Smooth muscle cell (in vitro differentiated cells): ENCODE data around the gene CUL7. TPM values are rescaled to one million over a fixed set of nuclear protein-coding genes. Genes with fewer than 3 reads are reported as not detected.

Experiments
- DNase-seq: peaks from one replicate; lab custom pipeline; 2025; ENCODE audit not compliant: unreplicated experiment; lab: John Stamatoyannopoulos, UW
- H2AFZ ChIP-seq: fragments of 200-600 bp; sonication (generic); 2 replicates; pipeline ENCODE4 v1.6.0; 2016; ENCODE audit warnings: antibody characterized with exemption, low read depth, mild to moderate bottlenecking
- H3F3A ChIP-seq: fragments of 200-600 bp; sonication (generic); 2 replicates; pipeline ENCODE4 v1.6.0; 2017; ENCODE audit warnings: antibody characterized with exemption, low read depth
- H3K27ac ChIP-seq: fragments of 200-600 bp; sonication (generic); 2 replicates; pipeline ENCODE4 v1.5.1; 2016; ENCODE audit warnings: low read depth, mild to moderate bottlenecking
- H3K27me3 ChIP-seq: fragments of 200-600 bp; sonication (generic); 2 replicates; pipeline ENCODE4 v1.6.1; 2016; ENCODE audit warnings: low read depth, mild to moderate bottlenecking
- H3K36me3 ChIP-seq: fragments of 200-600 bp; sonication (generic); 2 replicates; pipeline ENCODE4 v1.5.1; 2016; ENCODE audit warnings: low read depth
- H3K4me1 ChIP-seq: fragments of 200-600 bp; sonication (generic); 2 replicates; pipeline ENCODE4 v1.5.1; 2016; ENCODE audit warnings: low read depth
- H3K4me2 ChIP-seq: fragments of 200-600 bp; sonication (generic); 2 replicates; pipeline ENCODE4 v1.6.0; 2016; ENCODE audit warnings: mild to moderate bottlenecking
- H3K4me3 ChIP-seq: fragments of 200-600 bp; sonication (generic); 2 replicates; pipeline ENCODE4 v1.5.1; 2016; ENCODE audit warnings: mild to moderate bottlenecking
- H3K79me2 ChIP-seq: fragments of 200-600 bp; sonication (generic); 2 replicates; pipeline ENCODE4 v1.6.0; 2016; ENCODE audit warnings: low read depth, mild to moderate bottlenecking
- H3K9ac ChIP-seq: fragments of 200-600 bp; sonication (generic); 2 replicates; pipeline ENCODE4 v1.6.0; 2016; ENCODE audit warnings: low read depth
- H3K9me3 ChIP-seq: fragments of 200-600 bp; sonication (generic); replicated peaks from 2 replicates; pipeline ENCODE4 v1.5.1; 2016; ENCODE audit warnings: low read depth
- H4K20me1 ChIP-seq: fragments of 200-600 bp; sonication (generic); 2 replicates; pipeline ENCODE4 v1.6.0; 2016; ENCODE audit warnings: low read depth
- CTCF ChIP-seq: fragments of 200-600 bp; sonication (generic); IDR thresholded peaks from 2 replicates; pipeline ENCODE4 v1.5.1; 2017; ENCODE audit warnings: borderline replicate concordance, mild to moderate bottlenecking, antibody characterized with exemption; ENCODE audit not compliant: insufficient read depth, poor library complexity, severe bottlenecking
- WGBS: methylation state at CpG from one replicate; pipeline ENCODE4 v1.1.7; 2016; ENCODE audit warnings: low lambda C conversion rate; 5-methylcytosine and 5-hydroxymethylcytosine counted together
- polyA plus RNA-seq: library from polyadenylated mRNA; unstranded; fragments of >200 nt; fragmentation: Nextera tagmentation; extraction: Ambion mirVana; gene quantifications from 2 replicates; pipeline ENCODE4 v1.2.1, GENCODE V29; 2016
- total RNA-seq: library from RNA; depleted of rRNA; stranded (reverse); fragments of >200 nt; gene quantifications from 2 replicates; pipeline ENCODE4 v1.2.3, GENCODE V29; 2014

The CUL7 gene
- total and polyA plus RNA-seq, 2 experiments from 2014 or later, result 36.9 to 49.6 TPM

- WGBS, result 94% methylated on average over 18 of the region's 18 CpGs
- Histone ChIP-seq H3K79me2 (no peaks in the 10 kb centered on the region), H3K27ac (no peak overlapping the region), H3F3A (peaks cover 11% of the 10 kb centered on the region), H3K9ac (no peak overlapping the region), H3K4me3 (no peak overlapping the region), H3K9me3 (no peaks in the 10 kb centered on the region), H4K20me1 (peaks cover 2% of the 10 kb centered on the region), H3K4me2 (no peak overlapping the region), H3K36me3 (no peaks in the 10 kb centered on the region), H2AFZ (no peak overlapping the region), H3K4me1 (no peaks in the 10 kb centered on the region), H3K27me3 (no peaks in the 10 kb centered on the region)
- TF ChIP-seq CTCF, result no peak
- no peak for DNase-seq
These were observed 13.0 kb downstream of the CUL7 start for GRCh38 chr6:43040542-43041257.

DNA sequence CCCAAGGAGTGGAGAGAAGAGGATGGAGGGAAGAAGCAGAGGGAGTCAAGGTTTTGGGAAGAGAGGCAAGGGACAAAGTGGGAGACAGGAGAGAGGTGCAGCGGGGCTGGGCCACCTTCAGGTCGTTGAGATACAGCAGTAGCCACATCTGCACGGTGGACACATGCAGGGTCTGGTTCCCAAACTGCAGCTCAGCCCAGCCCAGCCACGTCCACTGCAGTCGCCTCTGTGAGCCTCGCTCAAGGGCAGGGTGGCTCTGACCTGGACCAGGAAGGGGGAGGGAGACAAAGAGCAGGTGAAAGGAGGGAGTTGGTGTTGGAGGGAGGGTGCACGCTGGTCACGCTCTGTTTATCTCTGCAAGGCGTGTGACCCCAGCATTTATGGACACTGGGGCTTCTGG, 14.9 kb downstream of the CUL7 start:
- no peak overlapping the region for H2AFZ ChIP-seq
- no peak overlapping the region for H3K4me2 ChIP-seq
- DNase-seq, result no peak
- no peaks in the 10 kb centered on the region for H3K36me3 ChIP-seq
- no peaks in the 10 kb centered on the region for H3K79me2 ChIP-seq
- no peak overlapping the region for H3K9ac ChIP-seq
- peaks cover 14% of the 10 kb centered on the region for H3F3A ChIP-seq
- H3K27ac ChIP-seq, result no peak overlapping the region
- no peaks in the 10 kb centered on the region for H3K4me1 ChIP-seq
- TF ChIP-seq CTCF, result no peak
- H4K20me1 ChIP-seq, result peaks cover 14% of the 10 kb centered on the region
- WGBS, result 90% methylated on average over 9 of the region's 9 CpGs
- H3K4me3 ChIP-seq, result no peak overlapping the region
- no peaks in the 10 kb centered on the region for H3K9me3 ChIP-seq
- H3K27me3 ChIP-seq, result no peaks in the 10 kb centered on the region

- H3K27me3 ChIP-seq, result no peaks in the 10 kb centered on the region
- 97% methylated on average over 9 of the region's 9 CpGs for WGBS
- no peak overlapping the region for H3K27ac ChIP-seq
- no peaks in the 10 kb centered on the region for H3K36me3 ChIP-seq
- H3K9ac ChIP-seq, result no peak overlapping the region
- H3K9me3 ChIP-seq, result no peaks in the 10 kb centered on the region
- H3K79me2 ChIP-seq, result no peaks in the 10 kb centered on the region
- no peak overlapping the region for H3K4me2 ChIP-seq
- no peak overlapping the region for H2AFZ ChIP-seq
- H3K4me1 ChIP-seq, result no peaks in the 10 kb centered on the region
- peaks cover 14% of the 10 kb centered on the region for H3F3A ChIP-seq
- peaks cover 15% of the 10 kb centered on the region for H4K20me1 ChIP-seq
- DNase-seq, result no peak
- H3K4me3 ChIP-seq, result no peak overlapping the region
- TF ChIP-seq CTCF, result no peak
These were observed 15.9 kb downstream of the CUL7 start for GRCh38 chr6:43037706-43038105.

- no peak overlapping the region for H3K9ac ChIP-seq
- no peaks in the 10 kb centered on the region for H3K27me3 ChIP-seq
- H3F3A ChIP-seq, result peaks cover 18% of the 10 kb centered on the region
- no peak overlapping the region for H2AFZ ChIP-seq
- H3K4me1 ChIP-seq, result no peaks in the 10 kb centered on the region
- H3K9me3 ChIP-seq, result no peaks in the 10 kb centered on the region
- no peak for DNase-seq
- no peaks in the 10 kb centered on the region for H3K79me2 ChIP-seq
- no peak for TF ChIP-seq CTCF
- no peaks in the 10 kb centered on the region for H3K36me3 ChIP-seq
- H3K27ac ChIP-seq, result no peak overlapping the region
- peaks cover 20% of the 10 kb centered on the region for H4K20me1 ChIP-seq
- H3K4me3 ChIP-seq, result no peak overlapping the region
- H3K4me2 ChIP-seq, result no peak overlapping the region
- WGBS, result 95% methylated on average over 5 of the region's 5 CpGs
These were observed 16.5 kb downstream of the CUL7 start for GRCh38 chr6:43037197-43037596.
